ENCODE results near the gene DNAJC15.
A peak's percentile ranks its signal among the peaks of the same experiment; 100 is the strongest.
"Not testable (repeated sequence)": the region's sequence is repeated elsewhere in the genome, so short reads cannot be mapped to it uniquely, and the experiment has no call there.

The DNAJC15 gene

GRCh38 chr13:43023289-43023963 lies at the start of gene DNAJC15:
TSS of gene DNAJC15 (plus strand) at chr13:43023586. CDS start at chr13:43023627, 41 bp downstream.
- peak within 1 kb of the TSS; percentile 98 for H3K27ac Mint-ChIP-seq
- peaks cover 6% of the 10 kb centered on the region for H3K36me3 Mint-ChIP-seq
- DNase-seq (ENCODE audit: low spot score in 2 of 2), result peak; percentile 67 to 91
- ATAC-seq (ENCODE audit: low read depth), result peak; percentile 82
- H3K4me3 Mint-ChIP-seq, result peak within 1 kb of the TSS; percentile 100
- no peaks in the 10 kb centered on the region for H3K27me3 Mint-ChIP-seq
- no peaks in the 10 kb centered on the region for H3K9me3 Mint-ChIP-seq
- H3K4me1 Mint-ChIP-seq, result peaks cover 27% of the 10 kb centered on the region

- DNase-seq (ENCODE audit: low spot score in 2 of 2) (no peak), ATAC-seq (ENCODE audit: low read depth) (no peak)
- peaks cover 21% of the 10 kb centered on the region for H3K4me1 Mint-ChIP-seq
- H3K36me3 Mint-ChIP-seq, result peaks cover 20% of the 10 kb centered on the region
- H3K27ac Mint-ChIP-seq, result peak overlapping the region; percentile 48
- H3K27me3 Mint-ChIP-seq, result no peaks in the 10 kb centered on the region
- peaks cover 5% of the 10 kb centered on the region for H3K9me3 Mint-ChIP-seq
- no peak overlapping the region for H3K4me3 Mint-ChIP-seq
Measured at GRCh38 chr13:42976066-42976465, 47.3 kb upstream of the DNAJC15 start.

- Mint-ChIP-seq H3K9me3 (peaks cover 5% of the 10 kb centered on the region), H3K36me3 (peaks cover 23% of the 10 kb centered on the region), H3K27ac (peak overlapping the region; percentile 48), H3K4me3 (no peak overlapping the region), H3K27me3 (no peaks in the 10 kb centered on the region), H3K4me1 (peaks cover 11% of the 10 kb centered on the region)
- DNase-seq (ENCODE audit: low spot score in 2 of 2) (peak in 1 of 2 donors; percentile 26), ATAC-seq (ENCODE audit: low read depth) (peak; percentile 100)
Measured at GRCh38 chr13:42977219-42977659, 46.1 kb upstream of the DNAJC15 start.

- H3K36me3 Mint-ChIP-seq, result peaks cover 21% of the 10 kb centered on the region
- H3K27me3 Mint-ChIP-seq, result no peaks in the 10 kb centered on the region
- H3K9me3 Mint-ChIP-seq, result peaks cover 3% of the 10 kb centered on the region
- DNase-seq (ENCODE audit: low spot score in 2 of 2), result no peak
- H3K27ac Mint-ChIP-seq, result peak overlapping the region; percentile 56
- ATAC-seq (ENCODE audit: low read depth), result no peak
- no peak overlapping the region for H3K4me3 Mint-ChIP-seq
- H3K4me1 Mint-ChIP-seq, result peaks cover 34% of the 10 kb centered on the region
Measured at GRCh38 chr13:42981317-42981716, 42.1 kb upstream of the DNAJC15 start.

- H3K27me3 Mint-ChIP-seq, result no peaks in the 10 kb centered on the region
- H3K27ac Mint-ChIP-seq, result peak overlapping the region; percentile 52
- ATAC-seq (ENCODE audit: low read depth) (no peak), DNase-seq (ENCODE audit: low spot score in 2 of 2) (no peak)
- no peak overlapping the region for H3K4me3 Mint-ChIP-seq
- peaks cover 34% of the 10 kb centered on the region for H3K4me1 Mint-ChIP-seq
- H3K9me3 Mint-ChIP-seq, result peaks cover 3% of the 10 kb centered on the region
- H3K36me3 Mint-ChIP-seq, result peaks cover 21% of the 10 kb centered on the region
Measured at GRCh38 chr13:42981853-42982252, 41.5 kb upstream of the DNAJC15 start.

GRCh38 chr13:42984026-42984425 lies 39.4 kb upstream of the DNAJC15 start:
- Mint-ChIP-seq H3K4me3 (no peak overlapping the region), H3K27me3 (no peaks in the 10 kb centered on the region), H3K4me1 (peaks cover 28% of the 10 kb centered on the region), H3K36me3 (peaks cover 19% of the 10 kb centered on the region), H3K9me3 (peaks cover 3% of the 10 kb centered on the region), H3K27ac (peak overlapping the region; percentile 15)
- ATAC-seq (ENCODE audit: low read depth), result no peak
- DNase-seq (ENCODE audit: low spot score in 2 of 2), result no peak

DNA sequence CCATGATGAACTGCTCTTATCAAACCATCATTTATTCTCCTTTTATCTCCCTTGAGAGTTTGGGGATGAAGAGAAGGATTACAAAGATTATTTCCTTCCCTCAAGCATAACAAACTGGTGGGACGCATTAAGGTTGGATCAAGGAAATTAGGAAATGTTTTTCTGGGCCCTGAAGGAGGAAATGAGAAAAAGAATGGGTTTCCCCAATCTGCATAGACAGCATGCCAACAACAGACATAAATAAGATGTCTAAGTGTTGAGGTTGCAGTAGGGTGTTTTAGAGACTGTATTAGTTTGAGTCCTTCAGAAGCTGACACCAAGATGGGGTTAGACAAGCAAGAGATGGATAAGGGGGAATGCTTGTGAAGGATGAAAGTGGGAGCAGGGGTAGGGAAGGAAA lies 38.7 kb upstream of the DNAJC15 start:
- Mint-ChIP-seq H3K27ac (peak overlapping the region; percentile 65), H3K27me3 (no peaks in the 10 kb centered on the region), H3K9me3 (peaks cover 3% of the 10 kb centered on the region), H3K4me3 (peak overlapping the region; percentile 43), H3K36me3 (peaks cover 19% of the 10 kb centered on the region), H3K4me1 (peaks cover 28% of the 10 kb centered on the region)
- peak; percentile 47 for ATAC-seq (ENCODE audit: low read depth)
- DNase-seq (ENCODE audit: low spot score in 2 of 2), result no peak

DNA sequence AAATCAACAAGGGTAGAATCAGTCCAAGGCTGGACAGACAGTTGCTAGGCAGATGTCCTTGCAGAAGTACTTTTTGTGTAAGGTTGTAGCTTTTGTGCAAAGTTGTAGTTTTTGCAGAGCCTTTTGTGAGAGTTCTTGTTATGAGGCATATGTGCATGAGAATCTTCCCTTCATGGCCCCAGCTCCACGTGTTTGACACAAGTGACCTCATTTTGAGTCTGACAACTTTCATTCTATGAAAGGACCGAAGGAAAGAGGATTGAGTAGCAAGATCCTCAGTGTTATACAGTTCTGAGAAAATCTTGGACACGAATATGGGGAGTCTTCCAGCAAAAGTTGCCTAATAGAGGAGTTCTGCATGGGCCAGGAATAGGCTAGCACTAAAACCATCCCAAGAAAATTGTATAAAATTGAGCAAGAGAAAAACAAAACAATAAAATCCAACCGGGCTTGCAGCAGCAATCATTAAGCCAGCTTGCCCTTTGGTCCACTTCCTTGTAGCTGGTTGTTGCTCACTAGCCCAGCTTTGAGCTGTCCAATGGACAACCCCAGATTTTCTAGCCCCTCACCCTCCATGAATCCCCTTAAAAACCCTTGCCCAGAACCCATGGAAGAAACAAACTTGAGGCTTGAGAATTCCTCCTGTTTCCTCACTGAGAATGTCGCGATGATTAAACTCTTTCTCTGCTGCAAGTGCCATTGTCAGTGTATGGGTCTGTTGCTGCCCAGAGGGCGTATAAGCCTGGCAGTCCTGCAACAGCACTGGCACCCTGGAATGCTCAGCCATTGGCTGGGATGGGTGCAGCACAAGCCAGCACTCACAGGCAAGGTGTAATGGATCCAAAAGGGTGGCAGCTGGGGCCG lies 37.8 kb upstream of the DNAJC15 start:
- peaks cover 12% of the 10 kb centered on the region for H3K36me3 Mint-ChIP-seq
- DNase-seq (ENCODE audit: low spot score in 2 of 2) (no peak), ATAC-seq (ENCODE audit: low read depth) (no peak)
- H3K9me3 Mint-ChIP-seq, result no peaks in the 10 kb centered on the region
- H3K4me1 Mint-ChIP-seq, result peaks cover 30% of the 10 kb centered on the region
- no peaks in the 10 kb centered on the region for H3K27me3 Mint-ChIP-seq
- H3K27ac Mint-ChIP-seq, result peak overlapping the region; percentile 72
- H3K4me3 Mint-ChIP-seq, result no peak overlapping the region

GRCh38 chr13:42986176-42986574 lies 37.2 kb upstream of the DNAJC15 start:
- peak overlapping the region; percentile 72 for H3K27ac Mint-ChIP-seq
- H3K36me3 Mint-ChIP-seq, result peaks cover 8% of the 10 kb centered on the region
- peaks cover 36% of the 10 kb centered on the region for H3K4me1 Mint-ChIP-seq
- no peak for ATAC-seq (ENCODE audit: low read depth)
- no peaks in the 10 kb centered on the region for H3K27me3 Mint-ChIP-seq
- no peaks in the 10 kb centered on the region for H3K9me3 Mint-ChIP-seq
- no peak for DNase-seq (ENCODE audit: low spot score in 2 of 2)
- H3K4me3 Mint-ChIP-seq, result no peak overlapping the region

GRCh38 chr13:42990291-42991232 lies 32.8 kb upstream of the DNAJC15 start:
- no peaks in the 10 kb centered on the region for H3K9me3 Mint-ChIP-seq
- H3K4me3 Mint-ChIP-seq, result peak overlapping the region; percentile 91
- no peak for DNase-seq (ENCODE audit: low spot score in 2 of 2)
- ATAC-seq (ENCODE audit: low read depth), result peak; percentile 19
- no peaks in the 10 kb centered on the region for H3K27me3 Mint-ChIP-seq
- H3K4me1 Mint-ChIP-seq, result peaks cover 20% of the 10 kb centered on the region
- no peaks in the 10 kb centered on the region for H3K36me3 Mint-ChIP-seq
- H3K27ac Mint-ChIP-seq, result peak overlapping the region; percentile 98

DNA sequence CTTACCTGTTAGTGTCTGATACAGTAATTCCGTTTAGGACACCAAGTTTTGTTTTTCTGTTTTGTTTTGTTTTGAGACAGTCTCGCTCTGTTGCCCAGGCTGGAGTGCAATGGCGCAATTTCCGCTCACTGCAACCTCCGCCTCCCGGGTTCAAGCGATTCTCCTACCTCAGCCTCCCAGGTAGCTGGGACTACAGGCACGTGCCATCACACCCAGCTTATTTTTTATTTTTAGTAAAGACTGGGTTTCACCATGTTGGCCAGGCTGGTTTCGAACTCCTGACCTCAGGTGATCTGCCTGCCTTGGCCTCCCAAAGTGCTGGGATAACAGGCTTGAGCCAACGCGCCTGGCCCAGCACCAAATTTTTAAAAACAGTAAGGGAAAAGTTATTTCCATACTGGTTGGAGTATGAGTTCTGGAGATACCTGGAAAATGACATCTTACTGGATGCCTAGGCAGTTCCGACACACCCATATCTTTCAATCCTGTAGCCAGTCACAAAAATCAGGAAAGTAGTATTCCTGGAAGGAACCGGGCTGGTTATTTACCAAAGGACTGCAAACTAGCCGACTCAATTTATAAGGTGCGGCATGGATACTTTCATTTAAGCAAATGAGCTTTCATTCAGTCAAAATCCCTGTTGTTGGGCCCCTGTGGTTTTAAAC lies 32.0 kb upstream of the DNAJC15 start:
- H3K27ac Mint-ChIP-seq, result peak overlapping the region; percentile 98
- H3K9me3 Mint-ChIP-seq; H3K36me3 Mint-ChIP-seq; H3K27me3 Mint-ChIP-seq; ATAC-seq (ENCODE audit: low read depth); DNase-seq (ENCODE audit: low spot score in 2 of 2): not testable (repeated sequence)
- H3K4me3 Mint-ChIP-seq, result peak overlapping the region; percentile 91
- peaks cover 16% of the 10 kb centered on the region for H3K4me1 Mint-ChIP-seq

DNA sequence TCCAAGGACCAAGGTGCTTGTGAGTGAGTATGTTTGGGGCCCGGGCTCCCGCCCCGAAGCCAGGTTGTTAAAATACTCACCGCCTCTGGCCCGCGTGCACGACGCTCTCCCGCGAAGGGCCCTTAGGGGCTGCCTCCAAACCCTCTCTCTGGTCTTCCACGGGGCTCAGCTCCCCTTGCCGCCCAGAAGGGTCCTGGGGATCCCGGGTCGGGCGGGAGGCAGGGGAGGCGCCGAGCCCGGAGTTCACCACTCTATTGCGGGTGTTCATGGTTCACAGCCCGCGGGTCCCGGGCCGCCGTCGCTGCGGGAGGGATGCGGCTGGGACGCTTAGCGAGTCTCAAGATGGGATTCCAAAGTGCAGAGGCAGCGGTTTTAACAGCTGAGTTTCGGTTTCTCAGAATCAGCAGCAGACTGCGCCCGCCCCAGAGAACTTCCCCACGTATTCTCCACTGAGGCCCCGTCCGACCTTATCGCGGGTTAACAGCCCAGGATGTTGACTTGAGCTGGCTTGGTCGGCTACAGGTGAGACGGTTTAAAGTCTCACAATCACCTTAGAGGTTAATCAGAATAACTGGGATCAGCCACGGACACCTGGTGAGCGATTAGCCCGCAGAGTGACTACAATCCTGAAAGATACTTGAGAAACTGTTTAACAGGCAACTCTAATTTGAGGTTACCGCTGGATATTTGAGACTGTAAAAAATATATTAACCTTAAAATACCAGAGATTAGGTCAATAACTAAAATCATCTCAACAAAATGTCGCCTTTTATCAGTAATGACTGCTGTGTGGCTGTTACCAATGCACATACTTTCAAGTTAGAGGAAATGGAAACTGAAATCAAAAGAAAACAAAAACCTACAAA lies 31.3 kb upstream of the DNAJC15 start, which contains the start of gene EPSTI1:
TSS of gene EPSTI1 (minus strand) at position 344 of the 866 bp plus-strand sequence. CDS start at position 268, 76 bp downstream.
- H3K36me3 Mint-ChIP-seq, result no peaks in the 10 kb centered on the region
- peak; percentile 77 for ATAC-seq (ENCODE audit: low read depth)
- DNase-seq (ENCODE audit: low spot score in 2 of 2), result peak; percentile 73 to 76
- H3K9me3 Mint-ChIP-seq, result no peaks in the 10 kb centered on the region
- peaks cover 16% of the 10 kb centered on the region for H3K4me1 Mint-ChIP-seq
- no peaks in the 10 kb centered on the region for H3K27me3 Mint-ChIP-seq
- peak within 1 kb of the TSS; percentile 98 for H3K27ac Mint-ChIP-seq
- peak within 1 kb of the TSS; percentile 91 for H3K4me3 Mint-ChIP-seq
